HCT116 (cell line): ENCODE measurements around the gene GATAD2A. TPM values are rescaled to one million over a fixed set of nuclear protein-coding genes. Genes with fewer than 3 reads are reported as not detected.

Source experiments
- ATAC-seq: fragments of 200-7000 bp; cut with Tn5 transposase; 2 replicates; pipeline ENCODE4 v1.9.1; 2020; ENCODE audit warnings: mild to moderate bottlenecking, moderate library complexity
- BruUV-seq: library from RNA; stranded (reverse); fragments of 400-500 nt; replicated peaks from 2 replicates; lab custom pipeline; 2021; lab: Mats Ljungman, UMichigan
- CTCF ChIA-PET: fragments of 300-600 bp; sonication (Branson Sonifier 250); formaldehyde crosslinking; loops from one replicate; lab custom pipeline; 2021; ENCODE audit warnings: antibody characterized with exemption; lab: Charles Lee
- POLR2A ChIA-PET: fragments of 300-600, 350-600 bp; sonication (Branson Sonifier 250); formaldehyde crosslinking; loops from one replicate; lab custom pipeline; 2021; ENCODE audit warnings: antibody characterized with exemption; lab: Charles Lee
- RAD21 ChIA-PET, 2 experiments: fragments of 300-600 bp; sonication (Branson Sonifier 250); formaldehyde crosslinking; loops; one replicate each; lab custom pipeline; 2023; ENCODE audit warnings: low total read pairs in 2 of 2; ENCODE audit not compliant: uncharacterized antibody in 2 of 2, unreplicated experiment in 2 of 2, low non-redundant PET in 1 of 2; lab: Charles Lee
- DNase-seq: peaks from one replicate; pipeline ENCODE4 v3.0.0-alpha.2; 2010; ENCODE audit warnings: low read depth, low spot score
- H2AFZ ChIP-seq: fragments of 200-600 bp; shearing (Covaris generic), sonication (generic); 2 replicates; pipeline ENCODE4 v1.6.1; 2017; ENCODE audit warnings: low read depth, mixed run types, mixed read lengths, antibody characterized with exemption, low read length; ENCODE audit not compliant: poor library complexity, severe bottlenecking
- H3K27ac ChIP-seq: 2 replicates; pipeline ENCODE4 v1.5.1; 2012; ENCODE audit warnings: low read depth, low read length
- H3K27me3 ChIP-seq: fragments of 200-600 bp; sonication (generic); 2 replicates; pipeline ENCODE4 v1.6.1; 2016; ENCODE audit warnings: mixed run types, low read length, mixed read lengths; ENCODE audit not compliant: insufficient read depth
- H3K36me3 ChIP-seq, 2 experiments: fragments of 200-500 bp in 1 of 2; fragments of 200-600 bp in 1 of 2; sonication (Bioruptor generic) in 1 of 2; sonication (generic) in 1 of 2; 2 replicates each; pipeline versions ENCODE4 v1.5.1 to v1.6.1; 2014 to 2016; ENCODE audit warnings: low read length in 2 of 2, inconsistent platforms in 1 of 2, mixed read lengths in 1 of 2, mixed run types in 1 of 2; ENCODE audit not compliant: insufficient read depth in 2 of 2, control insufficient read depth in 1 of 2
- H3K4me1 ChIP-seq, 2 experiments: fragments of 200-600 bp in 1 of 2; sonication (generic) in 1 of 2; 2 replicates each; pipeline versions ENCODE4 v1.5.1 to v1.6.1; 2012 to 2017; ENCODE audit warnings: low read length in 2 of 2, inconsistent platforms in 1 of 2, mild to moderate bottlenecking in 1 of 2, mixed read lengths in 1 of 2, mixed run types in 1 of 2, moderate library complexity in 1 of 2; ENCODE audit not compliant: insufficient read depth in 2 of 2, control insufficient read depth in 1 of 2
- H3K4me2 ChIP-seq: fragments of 200-600 bp; sonication (generic); 2 replicates; pipeline ENCODE4 v1.6.1; 2017; ENCODE audit warnings: mixed run types, low read length, mixed read lengths
- H3K4me3 ChIP-seq, 2 experiments: fragments of 200-600 bp in 1 of 2; sonication (generic) in 1 of 2; replicated peaks in 1 of 2; 2 replicates each; pipeline ENCODE4 v1.5.1; 2011 to 2016; ENCODE audit warnings: low read length in 2 of 2, control low read depth in 1 of 2, low read depth in 1 of 2, mild to moderate bottlenecking in 1 of 2, mixed read lengths in 1 of 2, mixed run types in 1 of 2
- H3K79me2 ChIP-seq: fragments of 200-600 bp; sonication (generic); 2 replicates; pipeline ENCODE4 v1.6.1; 2017; ENCODE audit warnings: mild to moderate bottlenecking, mixed run types, low read length, moderate library complexity, mixed read lengths; ENCODE audit not compliant: insufficient read depth
- H3K9ac ChIP-seq: fragments of 200-600 bp; sonication (generic); 2 replicates; pipeline ENCODE4 v1.6.1; 2016; ENCODE audit warnings: low read length, mixed read lengths
- H3K9me2 ChIP-seq: fragments of 200-600 bp; sonication (generic), shearing (Covaris generic); 2 replicates; pipeline ENCODE4 v1.6.1; 2017; ENCODE audit warnings: mixed run types, mild to moderate bottlenecking, moderate library complexity; ENCODE audit not compliant: insufficient read depth
- H3K9me3 ChIP-seq, 2 experiments: fragments of 200-500 bp in 1 of 2; fragments of 200-600 bp in 1 of 2; sonication (Bioruptor generic) in 1 of 2; sonication (generic) in 1 of 2; 2 replicates each; pipeline ENCODE4 v1.6.1; 2014 to 2017; ENCODE audit warnings: low read length in 2 of 2, mixed read lengths in 2 of 2, inconsistent platforms in 1 of 2, low read depth in 1 of 2, mild to moderate bottlenecking in 1 of 2, mixed run types in 1 of 2, moderate library complexity in 1 of 2; ENCODE audit not compliant: control insufficient read depth in 1 of 2, insufficient read depth in 1 of 2
- H4K20me1 ChIP-seq: fragments of 200-600 bp; sonication (generic), shearing (Covaris generic); 2 replicates; pipeline ENCODE4 v1.6.1; 2017; ENCODE audit warnings: mixed run types, mild to moderate bottlenecking, moderate library complexity; ENCODE audit not compliant: insufficient read depth
- CBX3 ChIP-seq: IDR thresholded peaks from 2 replicates; pipeline ENCODE4 v1.6.1; 2012; ENCODE audit warnings: low read depth
- EGR1 ChIP-seq: IDR thresholded peaks from 2 replicates; pipeline ENCODE4 v1.6.1; 2012; ENCODE audit warnings: low read depth
- ELF1 ChIP-seq: IDR thresholded peaks from 2 replicates; pipeline ENCODE4 v1.6.1; 2012; ENCODE audit warnings: low read depth, borderline replicate concordance
- FOSL1 ChIP-seq: IDR thresholded peaks from 2 replicates; pipeline ENCODE4 v1.6.1; 2012; ENCODE audit warnings: low read depth
- POLR2A ChIP-seq: IDR thresholded peaks from 2 replicates; pipeline ENCODE4 v1.7.0; 2011; ENCODE audit warnings: borderline replicate concordance; ENCODE audit not compliant: insufficient read depth, insufficient read length; ENCODE audit errors: extremely low read depth
- RAD21 ChIP-seq: IDR thresholded peaks from 2 replicates; pipeline ENCODE4 v1.6.1; 2012; ENCODE audit warnings: low read depth, mild to moderate bottlenecking
- SIN3A ChIP-seq: IDR thresholded peaks from 2 replicates; pipeline ENCODE4 v1.6.1; 2012; ENCODE audit warnings: low read depth
- SP1 ChIP-seq: IDR thresholded peaks from 2 replicates; pipeline ENCODE4 v1.6.1; 2012; ENCODE audit warnings: low read depth
- SRF ChIP-seq: IDR thresholded peaks from 2 replicates; pipeline ENCODE4 v1.6.1; 2012; ENCODE audit warnings: low read depth
- YY1 ChIP-seq: IDR thresholded peaks from 2 replicates; pipeline ENCODE4 v1.6.1; 2011; ENCODE audit warnings: low read length, low read depth, moderate library complexity, mild to moderate bottlenecking; ENCODE audit not compliant: insufficient replicate concordance; ENCODE audit errors: extremely low read depth
- ZFX ChIP-seq: fragments of 450-650 bp; IDR thresholded peaks from 2 replicates; pipeline ENCODE4 v1.6.1; 2017
- ZNF274 ChIP-seq: fragments of 200-500 bp; sonication (Bioruptor generic); IDR thresholded peaks from 2 replicates; pipeline ENCODE4 v1.6.1; 2014; ENCODE audit warnings: mild to moderate bottlenecking, low read depth, low read length, inconsistent platforms
- intact Hi-C: fragments of 100-400 bp; cut with micrococcal nuclease; formaldehyde crosslinking; loops from 2 replicates; pipeline ENCODE4 v1.10.0; 2022
- total RNA-seq: library from RNA; stranded (reverse); gene quantifications from one replicate; pipeline ENCODE4 v1.2.1, GENCODE V29; 2021; ENCODE audit not compliant: unreplicated experiment
- TF ChIP-seq, protein P1 (sequence below): IDR thresholded peaks from 2 replicates; pipeline ENCODE4 v1.6.1; 2012; ENCODE audit warnings: low read depth
- TF ChIP-seq, protein P2 (sequence below), 3 experiments: fragments of 200-600 bp in 1 of 3; sonication (generic) in 1 of 3; IDR thresholded peaks in 2 of 3; conservative IDR thresholded peaks in 1 of 3; 2 replicates each; pipeline ENCODE4 v1.5.1; 2012 to 2017; ENCODE audit warnings: low read depth in 2 of 3, low read length in 2 of 3, antibody characterized with exemption in 1 of 3, borderline replicate concordance in 1 of 3, control low read depth in 1 of 3, mild to moderate bottlenecking in 1 of 3, mixed read lengths in 1 of 3, mixed run types in 1 of 3, moderate library complexity in 1 of 3; ENCODE audit not compliant: insufficient read depth in 1 of 3
- TF ChIP-seq, protein P3 (sequence below): IDR thresholded peaks from 2 replicates; pipeline ENCODE4 v1.6.1; 2012
- TF ChIP-seq, protein P4 (sequence below): IDR thresholded peaks from 2 replicates; pipeline ENCODE4 v1.6.1; 2012
- TF ChIP-seq, protein P5 (sequence below): IDR thresholded peaks from 2 replicates; pipeline ENCODE4 v1.6.1; 2011; ENCODE audit warnings: mild to moderate bottlenecking, low read length, moderate library complexity; ENCODE audit not compliant: insufficient replicate concordance; ENCODE audit errors: extremely low read depth

GATAD2A gene
- total RNA-seq, 1 experiment from 2014 or later, result 130 TPM

DNA sequence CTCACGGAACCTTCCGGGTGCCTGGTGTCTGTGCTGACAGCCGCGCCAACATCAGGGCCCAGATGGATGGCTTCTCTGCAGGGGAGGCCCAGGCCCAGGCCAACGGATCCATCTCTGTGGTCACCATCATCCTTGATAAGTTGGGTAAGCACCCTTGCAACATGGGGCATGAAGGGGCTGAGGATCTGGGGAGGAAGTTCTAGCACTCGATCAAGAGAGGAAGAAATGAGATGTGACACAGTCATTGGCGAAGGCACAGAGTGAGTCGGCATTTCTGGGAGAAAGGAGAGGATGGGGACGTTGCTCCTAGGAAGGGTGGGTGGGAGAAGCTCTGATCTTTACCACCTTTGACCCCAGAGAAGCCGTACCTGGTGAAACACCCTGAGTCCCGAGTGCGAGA lies 137.0 kb downstream of the GATAD2A start:
- intact Hi-C loops, result loop anchor here (10.0 kb wide), 1 partner anchor 232 kb away; no protein-coding TSS in a partner anchor
- RAD21 ChIA-PET, result no interaction called here
- no peaks in the 10 kb centered on the region for H3K36me3 ChIP-seq
- TF ChIP-seq EGR1 (no peak), ZFX (no peak), YY1 (no peak), RAD21 (no peak), ELF1 (no peak), SP1 (no peak), CBX3 (no peak), ZNF274 (no peak), FOSL1 (no peak), SRF (no peak), SIN3A (no peak), POLR2A (no peak)
- TF ChIP-seq, protein P1, sequence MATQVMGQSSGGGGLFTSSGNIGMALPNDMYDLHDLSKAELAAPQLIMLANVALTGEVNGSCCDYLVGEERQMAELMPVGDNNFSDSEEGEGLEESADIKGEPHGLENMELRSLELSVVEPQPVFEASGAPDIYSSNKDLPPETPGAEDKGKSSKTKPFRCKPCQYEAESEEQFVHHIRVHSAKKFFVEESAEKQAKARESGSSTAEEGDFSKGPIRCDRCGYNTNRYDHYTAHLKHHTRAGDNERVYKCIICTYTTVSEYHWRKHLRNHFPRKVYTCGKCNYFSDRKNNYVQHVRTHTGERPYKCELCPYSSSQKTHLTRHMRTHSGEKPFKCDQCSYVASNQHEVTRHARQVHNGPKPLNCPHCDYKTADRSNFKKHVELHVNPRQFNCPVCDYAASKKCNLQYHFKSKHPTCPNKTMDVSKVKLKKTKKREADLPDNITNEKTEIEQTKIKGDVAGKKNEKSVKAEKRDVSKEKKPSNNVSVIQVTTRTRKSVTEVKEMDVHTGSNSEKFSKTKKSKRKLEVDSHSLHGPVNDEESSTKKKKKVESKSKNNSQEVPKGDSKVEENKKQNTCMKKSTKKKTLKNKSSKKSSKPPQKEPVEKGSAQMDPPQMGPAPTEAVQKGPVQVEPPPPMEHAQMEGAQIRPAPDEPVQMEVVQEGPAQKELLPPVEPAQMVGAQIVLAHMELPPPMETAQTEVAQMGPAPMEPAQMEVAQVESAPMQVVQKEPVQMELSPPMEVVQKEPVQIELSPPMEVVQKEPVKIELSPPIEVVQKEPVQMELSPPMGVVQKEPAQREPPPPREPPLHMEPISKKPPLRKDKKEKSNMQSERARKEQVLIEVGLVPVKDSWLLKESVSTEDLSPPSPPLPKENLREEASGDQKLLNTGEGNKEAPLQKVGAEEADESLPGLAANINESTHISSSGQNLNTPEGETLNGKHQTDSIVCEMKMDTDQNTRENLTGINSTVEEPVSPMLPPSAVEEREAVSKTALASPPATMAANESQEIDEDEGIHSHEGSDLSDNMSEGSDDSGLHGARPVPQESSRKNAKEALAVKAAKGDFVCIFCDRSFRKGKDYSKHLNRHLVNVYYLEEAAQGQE, result no peak
- TF ChIP-seq, protein P2, sequence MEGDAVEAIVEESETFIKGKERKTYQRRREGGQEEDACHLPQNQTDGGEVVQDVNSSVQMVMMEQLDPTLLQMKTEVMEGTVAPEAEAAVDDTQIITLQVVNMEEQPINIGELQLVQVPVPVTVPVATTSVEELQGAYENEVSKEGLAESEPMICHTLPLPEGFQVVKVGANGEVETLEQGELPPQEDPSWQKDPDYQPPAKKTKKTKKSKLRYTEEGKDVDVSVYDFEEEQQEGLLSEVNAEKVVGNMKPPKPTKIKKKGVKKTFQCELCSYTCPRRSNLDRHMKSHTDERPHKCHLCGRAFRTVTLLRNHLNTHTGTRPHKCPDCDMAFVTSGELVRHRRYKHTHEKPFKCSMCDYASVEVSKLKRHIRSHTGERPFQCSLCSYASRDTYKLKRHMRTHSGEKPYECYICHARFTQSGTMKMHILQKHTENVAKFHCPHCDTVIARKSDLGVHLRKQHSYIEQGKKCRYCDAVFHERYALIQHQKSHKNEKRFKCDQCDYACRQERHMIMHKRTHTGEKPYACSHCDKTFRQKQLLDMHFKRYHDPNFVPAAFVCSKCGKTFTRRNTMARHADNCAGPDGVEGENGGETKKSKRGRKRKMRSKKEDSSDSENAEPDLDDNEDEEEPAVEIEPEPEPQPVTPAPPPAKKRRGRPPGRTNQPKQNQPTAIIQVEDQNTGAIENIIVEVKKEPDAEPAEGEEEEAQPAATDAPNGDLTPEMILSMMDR (IDR thresholded peaks at IDR 0.05 in 2 of 3, conservative IDR thresholded peaks at IDR 0.05 in 1 of 3; ENCODE audit: borderline replicate concordance in 1 of 3, insufficient read depth in 1 of 3, low read depth in 2 of 3, low read length in 2 of 3), result no peak
- TF ChIP-seq, protein P3, sequence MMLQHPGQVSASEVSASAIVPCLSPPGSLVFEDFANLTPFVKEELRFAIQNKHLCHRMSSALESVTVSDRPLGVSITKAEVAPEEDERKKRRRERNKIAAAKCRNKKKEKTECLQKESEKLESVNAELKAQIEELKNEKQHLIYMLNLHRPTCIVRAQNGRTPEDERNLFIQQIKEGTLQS, result no peak
- TF ChIP-seq, protein P4, sequence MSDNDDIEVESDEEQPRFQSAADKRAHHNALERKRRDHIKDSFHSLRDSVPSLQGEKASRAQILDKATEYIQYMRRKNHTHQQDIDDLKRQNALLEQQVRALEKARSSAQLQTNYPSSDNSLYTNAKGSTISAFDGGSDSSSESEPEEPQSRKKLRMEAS, result no peak
- TF ChIP-seq, protein P5, sequence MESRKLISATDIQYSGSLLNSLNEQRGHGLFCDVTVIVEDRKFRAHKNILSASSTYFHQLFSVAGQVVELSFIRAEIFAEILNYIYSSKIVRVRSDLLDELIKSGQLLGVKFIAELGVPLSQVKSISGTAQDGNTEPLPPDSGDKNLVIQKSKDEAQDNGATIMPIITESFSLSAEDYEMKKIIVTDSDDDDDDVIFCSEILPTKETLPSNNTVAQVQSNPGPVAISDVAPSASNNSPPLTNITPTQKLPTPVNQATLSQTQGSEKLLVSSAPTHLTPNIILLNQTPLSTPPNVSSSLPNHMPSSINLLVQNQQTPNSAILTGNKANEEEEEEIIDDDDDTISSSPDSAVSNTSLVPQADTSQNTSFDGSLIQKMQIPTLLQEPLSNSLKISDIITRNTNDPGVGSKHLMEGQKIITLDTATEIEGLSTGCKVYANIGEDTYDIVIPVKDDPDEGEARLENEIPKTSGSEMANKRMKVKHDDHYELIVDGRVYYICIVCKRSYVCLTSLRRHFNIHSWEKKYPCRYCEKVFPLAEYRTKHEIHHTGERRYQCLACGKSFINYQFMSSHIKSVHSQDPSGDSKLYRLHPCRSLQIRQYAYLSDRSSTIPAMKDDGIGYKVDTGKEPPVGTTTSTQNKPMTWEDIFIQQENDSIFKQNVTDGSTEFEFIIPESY, result no peak
- TF ChIP-seq, all 23 proteins: peak for 0
- H3K9me3 ChIP-seq, result no peaks in the 10 kb centered on the region
- DNase-seq (no peak), ATAC-seq (no peak)
- H3K79me2 ChIP-seq, result no peaks in the 10 kb centered on the region
- H3K27me3 ChIP-seq, result no peaks in the 10 kb centered on the region
- no peak overlapping the region for H2AFZ ChIP-seq
- ChIA-PET CTCF (no interaction called here), POLR2A (no interaction called here)
- no peak overlapping the region for H3K4me3 ChIP-seq
- H3K4me1 ChIP-seq, result peaks cover 12 to 34% of the 10 kb centered on the region in 2 experiments
- no TSS peak for BruUV-seq
- no peak overlapping the region for H3K9ac ChIP-seq
- no peak overlapping the region for H3K27ac ChIP-seq
- H3K9me2 ChIP-seq, result no peaks in the 10 kb centered on the region
- no peaks in the 10 kb centered on the region for H4K20me1 ChIP-seq
- H3K4me2 ChIP-seq, result no peak overlapping the region
